ENCODE data around the gene NOS1. TPM values are rescaled to one million over a fixed set of nuclear protein-coding genes. Genes with fewer than 3 reads are reported as not detected.

The NOS1 gene
- total RNA-seq, 1 donor from 2014 or later = 17.6 TPM

DNA sequence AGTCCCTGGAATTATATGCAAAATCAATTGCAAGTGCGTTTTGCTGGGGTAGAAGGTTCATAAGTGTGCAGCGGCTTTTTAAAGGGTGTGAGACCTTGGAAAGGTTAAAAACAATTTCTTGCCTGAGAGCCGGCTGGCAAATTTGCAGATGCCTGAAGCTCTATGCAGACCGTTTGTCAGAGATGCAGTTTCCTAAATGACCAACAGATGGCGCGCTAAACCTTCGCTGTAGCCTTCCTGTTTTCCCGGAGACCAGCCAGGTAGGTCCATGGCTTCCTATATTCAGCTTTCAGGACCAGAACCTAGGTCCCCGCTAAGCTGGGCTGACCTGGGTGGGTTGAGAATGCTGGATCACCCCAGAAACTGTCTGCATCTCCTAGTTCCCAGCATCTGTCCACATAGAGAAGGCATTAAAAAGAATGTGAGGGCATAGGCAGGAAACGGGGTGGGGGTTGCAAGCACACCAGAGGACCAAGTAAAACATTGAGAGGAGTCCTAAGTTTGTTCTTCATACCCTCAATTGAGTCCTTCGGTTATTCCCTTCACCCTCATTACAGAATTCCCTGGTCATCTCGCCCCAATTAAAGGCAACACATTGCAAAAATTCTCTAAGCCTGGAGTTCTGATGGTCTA, 5.7 kb upstream of the NOS1 start:
- intact Hi-C loops (cut with DNase I) = no loop called here
- DNase-seq (ENCODE audit: low spot score) = peak; percentile 79
- peak; percentile 68 for ATAC-seq

DNA sequence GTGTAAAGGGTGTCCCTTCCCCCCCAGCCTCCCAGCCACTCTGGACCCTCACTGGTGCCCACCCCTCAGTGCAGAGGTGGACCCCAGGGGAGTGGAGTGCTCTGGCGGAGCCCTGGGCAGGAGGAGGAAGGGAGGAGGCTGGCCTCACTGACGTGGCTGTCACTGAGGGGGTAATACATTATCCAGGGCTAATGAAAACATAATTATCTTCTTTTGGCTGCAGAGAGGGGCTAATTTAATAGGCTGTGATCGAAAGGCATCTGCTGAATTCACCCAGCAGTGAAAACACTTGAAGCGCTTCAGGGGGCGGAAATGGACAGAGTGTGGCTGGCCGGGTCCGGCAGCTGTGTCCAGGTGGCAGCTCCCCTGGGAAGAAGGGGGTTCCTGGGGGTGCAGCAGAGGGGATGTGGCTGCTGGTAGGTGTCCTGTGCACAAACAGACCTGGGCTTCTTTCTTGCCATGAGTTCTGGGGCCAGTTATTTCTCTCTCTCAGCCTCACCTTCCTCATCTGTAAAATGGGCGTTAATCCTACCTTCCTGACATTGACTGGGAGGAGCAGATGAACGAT, 3.7 kb upstream of the NOS1 start:
- ATAC-seq (no peak), DNase-seq (ENCODE audit: low spot score) (no peak)
- intact Hi-C loops (cut with DNase I) = no loop called here

DNA sequence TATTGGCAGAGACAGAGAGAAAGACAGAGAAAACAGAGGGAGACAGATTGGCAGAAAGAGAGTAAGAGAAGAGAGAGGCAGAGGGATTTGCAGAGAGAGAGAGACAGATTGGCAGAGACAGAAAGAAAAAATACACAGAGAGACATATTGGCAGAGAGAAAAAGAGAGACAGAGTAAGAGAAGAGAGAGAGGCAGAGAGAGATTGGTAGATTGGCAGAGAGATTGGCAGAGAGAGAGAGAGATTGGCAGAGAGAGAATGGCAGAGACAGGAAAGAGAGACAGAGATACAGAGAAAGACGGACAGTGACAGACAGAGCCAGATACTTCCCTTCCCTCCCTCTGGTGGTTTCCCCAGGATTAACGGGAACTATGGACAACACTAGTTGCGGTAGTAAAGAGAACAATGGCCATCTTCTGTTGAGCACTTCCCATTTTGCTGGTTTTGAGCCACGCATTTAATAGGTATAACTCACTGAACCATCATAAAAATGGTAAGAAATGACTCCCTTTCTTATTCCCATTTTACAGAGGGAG, 2.6 kb upstream of the NOS1 start:
- intact Hi-C loops (cut with DNase I) = no loop called here
- DNase-seq (ENCODE audit: low spot score) (no peak), ATAC-seq (no peak)

DNA sequence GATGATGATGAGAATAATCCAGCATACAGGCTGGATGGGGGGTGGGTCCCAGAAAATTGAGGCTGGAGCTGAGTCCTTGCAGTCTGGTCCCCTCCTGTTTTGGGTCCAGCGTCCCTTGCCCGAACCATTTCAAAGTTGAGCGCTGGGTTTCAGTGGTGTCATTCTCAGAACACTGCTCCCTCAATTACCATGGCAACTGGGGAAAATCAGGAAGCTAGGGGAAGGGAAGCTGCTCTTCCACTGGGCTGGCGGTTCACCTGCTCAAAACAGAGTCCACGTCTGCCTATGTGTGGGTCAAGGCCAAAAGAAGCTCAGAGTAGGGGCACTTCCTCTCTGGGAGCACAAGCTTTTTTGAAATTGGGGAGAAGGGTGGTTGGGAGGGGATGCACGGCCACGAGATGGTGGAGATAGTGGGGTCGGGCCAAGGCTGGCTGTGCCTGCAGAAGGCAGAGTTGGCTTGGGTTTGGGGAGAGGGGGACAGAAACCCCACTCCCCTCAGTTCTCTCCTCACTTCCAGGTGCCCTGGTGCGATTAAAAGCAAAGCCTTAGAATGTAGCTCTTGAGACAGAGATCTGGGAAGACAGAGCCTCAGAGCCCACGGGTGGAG, 1.7 kb upstream of the NOS1 start:
- intact Hi-C loops (cut with DNase I) = no loop called here
- ATAC-seq (no peak), DNase-seq (ENCODE audit: low spot score) (peak; percentile 8)

DNA sequence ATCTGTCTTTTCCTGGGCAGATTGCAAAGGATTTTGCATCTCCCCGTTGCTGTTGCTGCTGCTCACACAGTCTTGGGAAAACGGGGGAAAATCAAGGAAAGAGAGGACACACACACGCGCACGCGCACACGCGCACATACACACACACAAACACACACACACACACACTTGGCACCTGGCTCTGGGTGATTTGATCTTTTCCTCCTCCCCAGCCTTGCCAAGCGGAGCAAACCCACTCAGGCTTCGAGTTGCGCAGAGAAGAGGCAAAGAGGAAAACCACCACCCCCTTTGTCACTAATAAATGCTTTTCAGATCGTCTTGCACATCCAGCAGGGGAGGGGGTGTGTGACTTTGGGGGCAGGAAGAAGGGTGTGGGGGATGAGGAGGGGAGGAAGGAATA, 965 bp upstream of the NOS1 start:
- intact Hi-C loops (cut with DNase I) = no loop called here
- DNase-seq (ENCODE audit: low spot score) (no peak), ATAC-seq (no peak)

DNA sequence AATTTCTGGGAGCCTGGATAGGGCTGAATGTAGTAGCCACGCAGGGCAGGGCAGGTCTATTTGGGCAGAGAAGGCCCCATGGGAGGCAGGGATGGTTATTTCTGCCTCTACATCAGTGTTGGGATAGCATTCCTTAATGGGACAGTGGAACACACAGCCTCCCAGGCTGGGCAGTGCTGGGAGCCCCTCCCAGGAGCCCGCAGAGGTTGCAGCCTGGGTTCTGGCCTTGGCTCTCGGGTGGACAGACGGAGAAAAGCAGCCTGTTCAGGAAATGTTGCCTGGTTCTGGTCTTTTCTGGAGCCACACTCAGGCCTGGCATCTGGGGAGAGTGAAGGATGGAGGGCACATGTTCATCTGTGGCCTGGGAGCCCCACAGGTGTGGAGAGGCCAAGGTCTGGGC, 479 bp upstream of the NOS1 start:
- DNase-seq (ENCODE audit: low spot score) (peak; percentile 21), ATAC-seq (peak; percentile 36)
- intact Hi-C loops (cut with DNase I) = no loop called here

DNA sequence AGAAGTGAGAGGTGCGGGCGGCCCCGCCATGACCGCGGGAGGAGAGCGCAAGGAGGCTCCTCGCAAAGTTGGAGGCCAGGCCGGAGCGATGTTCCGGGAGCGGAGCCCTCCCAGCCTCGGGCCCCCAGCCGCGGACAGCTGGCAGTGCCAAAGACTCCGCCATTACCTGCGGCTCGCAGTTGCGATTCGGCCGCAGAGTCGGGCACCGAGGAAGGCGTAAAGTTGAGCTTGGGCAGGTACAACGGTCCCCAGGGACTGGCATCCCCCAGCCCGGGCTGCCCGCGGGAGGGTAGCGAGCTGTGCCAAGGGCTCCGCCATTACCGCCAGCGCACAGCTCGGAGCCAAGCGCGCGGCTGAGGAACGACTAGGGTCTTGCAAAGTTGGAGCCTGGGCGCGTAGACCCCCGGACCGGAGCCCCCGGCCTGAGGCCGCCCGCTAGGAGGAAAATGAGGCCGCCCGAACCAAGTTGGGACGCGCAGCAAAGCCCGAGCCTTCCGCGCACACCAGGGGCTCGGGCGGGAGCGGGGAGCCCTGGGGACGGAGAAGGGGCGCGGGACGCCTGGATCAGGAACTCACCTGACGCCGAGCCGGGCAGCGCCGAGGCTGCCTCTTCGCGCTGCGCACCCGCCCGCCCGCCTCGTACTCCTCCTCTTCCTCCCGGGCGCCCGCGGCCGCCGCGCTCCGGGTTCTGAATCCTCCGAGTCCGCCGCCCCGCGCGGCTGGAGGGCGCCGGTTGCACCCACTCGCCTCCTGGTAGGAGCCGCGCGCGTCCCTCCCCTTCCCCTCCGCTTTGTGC, 677 bp downstream of the NOS1 start:
- DNase-seq (ENCODE audit: low spot score) (peak; percentile 48), ATAC-seq (peak; percentile 21)
- intact Hi-C loops (cut with DNase I) = no loop called here

DNA sequence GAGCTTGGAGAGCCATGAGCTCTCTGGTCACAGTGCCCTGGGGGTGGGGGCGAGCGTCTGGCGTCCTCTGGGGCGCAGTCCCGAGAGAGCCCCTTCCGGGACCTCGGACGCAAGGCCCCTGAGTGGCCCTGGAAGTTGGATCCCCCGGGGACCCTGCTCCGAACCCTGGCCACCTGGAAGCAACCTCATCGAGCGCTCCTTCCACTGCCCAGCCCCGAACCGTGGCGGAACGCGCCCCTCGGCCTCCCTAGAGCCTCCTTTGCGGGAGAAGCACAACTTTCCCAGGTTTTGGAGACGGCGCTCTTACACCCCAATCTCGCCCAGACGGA, 1.2 kb downstream of the NOS1 start:
- intact Hi-C loops (cut with DNase I) = no loop called here
- DNase-seq (ENCODE audit: low spot score) (no peak), ATAC-seq (no peak)

DNA sequence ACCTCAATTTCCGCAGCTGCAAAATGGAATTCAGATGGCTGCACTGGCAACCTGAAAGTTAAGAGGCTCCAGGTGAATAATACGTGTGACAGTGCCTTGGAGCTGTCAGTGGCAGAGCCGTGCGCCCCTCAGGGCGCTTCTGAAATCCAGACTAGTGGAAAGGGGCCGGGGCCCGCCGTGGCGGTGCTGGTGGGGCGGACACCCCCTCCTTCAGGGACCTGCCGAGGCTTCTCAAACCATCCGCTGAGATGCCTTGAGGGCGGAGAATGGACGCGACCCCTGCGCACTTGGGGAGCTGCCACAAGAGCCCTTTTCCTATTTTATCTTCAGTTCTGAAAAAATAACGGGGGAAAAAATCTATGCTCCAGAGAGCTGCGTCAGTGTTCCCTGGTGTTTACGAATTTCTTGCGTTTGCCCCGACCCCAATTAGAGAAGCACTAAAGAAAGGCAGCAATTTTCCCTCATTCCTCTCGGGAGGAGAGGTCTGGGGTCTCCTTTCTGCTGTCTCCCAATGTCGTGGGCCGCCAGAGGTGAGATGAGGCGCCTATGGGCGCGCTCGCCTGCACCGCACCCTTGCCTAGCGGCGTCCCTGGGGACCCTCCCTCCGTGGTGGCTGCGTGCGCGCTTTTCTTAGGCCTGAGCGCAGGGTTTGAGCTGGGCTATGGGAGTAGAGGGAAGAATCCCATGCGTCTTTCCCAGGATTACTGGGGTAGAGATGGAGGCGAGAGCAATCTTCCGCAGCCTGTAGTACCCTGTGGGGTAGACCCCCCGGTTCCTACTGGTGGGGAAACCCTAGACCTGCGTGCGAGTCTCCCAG, 2.2 kb downstream of the NOS1 start:
- intact Hi-C loops (cut with DNase I) = no loop called here
- ATAC-seq (no peak), DNase-seq (ENCODE audit: low spot score) (no peak)

DNA sequence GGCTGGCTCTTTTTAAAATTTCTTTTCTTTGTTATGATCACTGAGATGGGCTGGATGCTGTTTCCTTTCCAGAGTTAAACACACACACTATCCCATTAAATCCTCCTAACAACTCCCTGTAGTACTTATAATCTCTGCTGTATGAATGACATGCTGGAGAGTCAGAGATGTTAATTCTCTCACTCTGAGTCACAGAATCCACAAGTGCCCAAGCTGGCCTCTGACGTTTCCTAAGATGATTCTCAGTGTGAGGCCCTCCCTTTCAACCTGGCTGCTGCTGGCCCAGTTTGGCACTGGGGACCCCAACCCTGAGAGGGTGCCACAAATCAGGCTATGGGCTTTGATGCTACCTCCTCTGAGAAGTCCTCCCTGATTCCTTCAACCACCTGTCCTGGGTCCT, 5.4 kb downstream of the NOS1 start:
- ATAC-seq (no peak), DNase-seq (ENCODE audit: low spot score) (no peak)
- intact Hi-C loops (cut with DNase I) = no loop called here

DNA sequence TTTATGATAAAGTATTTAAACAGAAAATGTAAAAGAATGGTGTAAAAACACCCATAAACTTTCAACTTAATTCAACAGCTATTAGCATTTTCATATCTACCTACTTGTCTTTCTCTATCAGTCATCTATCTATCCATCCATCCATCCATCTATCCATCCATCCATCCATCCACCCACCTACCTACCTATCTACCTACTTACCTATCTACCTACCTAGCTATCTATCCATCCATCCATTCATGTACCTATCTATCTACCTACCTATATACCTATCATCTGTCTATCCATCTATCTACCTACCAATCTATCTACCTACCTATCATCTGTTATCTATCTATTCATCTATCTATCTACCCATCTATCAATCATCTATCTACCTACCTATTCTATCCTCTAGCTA, 8.5 kb downstream of the NOS1 start:
- ATAC-seq = no peak
- intact Hi-C loops (cut with DNase I) = no loop called here
- DNase-seq (ENCODE audit: low spot score) = no peak

DNA sequence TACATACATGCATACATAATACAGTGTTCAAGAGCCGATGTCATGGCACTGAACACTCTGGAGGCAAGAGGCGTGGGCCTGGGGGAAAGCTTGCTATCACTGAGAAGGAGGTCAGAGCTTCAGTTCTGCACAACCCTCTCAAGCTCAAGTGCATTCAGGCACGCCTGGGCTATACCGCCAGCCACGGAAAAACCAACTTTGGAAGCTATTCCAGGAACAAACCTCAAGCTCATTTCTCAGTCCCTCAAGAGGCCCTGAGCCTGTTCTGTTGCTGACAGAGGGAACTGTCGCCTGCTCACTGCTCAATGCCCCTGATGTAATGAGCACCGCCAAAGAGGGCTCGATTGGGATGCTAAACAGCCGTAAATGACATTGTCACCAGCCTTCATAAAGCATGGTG, 9.2 kb downstream of the NOS1 start:
- DNase-seq (ENCODE audit: low spot score) (no peak), ATAC-seq (no peak)
- intact Hi-C loops (cut with DNase I) = no loop called here

DNA sequence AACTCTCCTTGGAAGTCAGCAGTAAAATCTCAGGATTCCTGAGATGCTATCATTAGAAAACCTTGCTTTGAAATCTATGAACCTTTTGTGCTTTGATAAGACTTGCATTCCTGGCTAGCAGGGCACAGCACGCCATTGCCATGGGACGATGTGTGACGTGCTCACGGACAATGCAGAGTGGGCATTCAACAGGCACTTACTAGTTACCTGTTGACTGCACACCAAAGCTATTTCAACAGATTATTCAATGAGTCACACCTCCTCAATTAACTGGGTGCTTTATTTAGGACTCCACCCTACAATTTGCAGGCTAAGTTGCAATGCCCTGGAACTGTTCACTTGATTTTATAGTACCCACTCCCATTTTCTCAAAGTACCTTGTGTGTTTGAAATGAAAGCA, 11.3 kb downstream of the NOS1 start:
- ATAC-seq (no peak), DNase-seq (ENCODE audit: low spot score) (no peak)
- intact Hi-C loops (cut with DNase I) = no loop called here

DNA sequence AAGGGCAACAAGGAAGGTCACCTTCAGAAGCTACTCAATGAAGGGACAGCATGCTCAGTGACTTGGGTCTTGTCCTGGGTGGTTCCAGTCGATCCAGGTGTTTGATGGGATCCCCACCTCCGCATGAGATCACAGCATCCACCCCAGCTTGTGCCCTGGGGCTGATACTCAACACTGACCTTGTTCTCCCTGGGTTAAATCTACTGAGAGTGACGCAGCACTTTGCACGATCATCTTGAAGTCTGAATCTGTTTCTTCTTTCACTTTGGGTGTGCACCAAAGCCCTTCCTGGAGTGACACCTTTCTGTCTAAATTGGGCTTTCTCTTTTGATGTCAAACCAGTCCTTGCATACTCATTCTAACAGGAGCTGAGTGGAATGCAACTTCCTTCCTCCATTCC, 13.8 kb downstream of the NOS1 start:
- no peak for ATAC-seq
- intact Hi-C loops (cut with DNase I) = no loop called here

DNA sequence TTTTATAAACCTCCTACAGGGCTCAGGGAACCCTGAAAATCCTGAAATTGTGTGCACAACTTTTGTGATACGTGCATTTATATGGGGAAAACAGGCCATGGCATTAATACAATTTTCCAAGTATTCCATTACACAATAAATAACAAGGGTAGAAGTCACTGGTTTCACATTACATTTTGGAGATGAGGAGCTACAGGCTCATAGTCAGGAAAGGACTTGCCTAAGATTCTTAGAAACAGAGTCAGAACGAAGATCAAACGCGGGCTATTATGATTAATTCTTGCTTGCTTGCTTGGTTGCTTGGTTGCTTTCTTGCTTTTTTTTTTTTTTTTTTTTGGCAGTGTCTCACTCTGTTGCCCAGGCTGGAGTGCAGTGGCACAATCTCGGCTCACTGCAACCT, 16.7 kb downstream of the NOS1 start:
- DNase-seq (ENCODE audit: low spot score) (no peak), ATAC-seq (no peak)
- intact Hi-C loops (cut with DNase I) = no loop called here

More for the DNA sequence above, 13.8 kb downstream of the NOS1 start:
- DNase-seq (ENCODE audit: low spot score) = peak; percentile 10

DNA sequence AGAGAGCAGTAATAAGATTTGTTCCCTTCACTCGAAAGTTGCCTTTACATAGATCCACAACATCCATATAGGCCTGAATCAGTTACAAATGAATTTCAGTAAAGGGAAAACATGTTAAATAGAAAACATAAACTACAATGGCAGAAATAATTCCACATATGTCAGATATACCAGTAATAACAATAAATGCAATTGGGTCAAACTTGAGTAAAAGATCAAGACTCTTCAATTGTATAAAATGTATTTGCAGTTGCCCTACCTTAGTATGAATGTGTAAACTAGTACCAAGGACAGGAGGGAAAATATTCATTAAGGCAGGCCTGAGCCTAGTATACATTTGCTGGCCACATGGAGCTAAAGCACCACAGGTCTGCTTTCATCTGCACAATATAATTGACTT, 17.6 kb downstream of the NOS1 start:
- DNase-seq (ENCODE audit: low spot score) (no peak), ATAC-seq (no peak)
- intact Hi-C loops (cut with DNase I) = no loop called here

DNA sequence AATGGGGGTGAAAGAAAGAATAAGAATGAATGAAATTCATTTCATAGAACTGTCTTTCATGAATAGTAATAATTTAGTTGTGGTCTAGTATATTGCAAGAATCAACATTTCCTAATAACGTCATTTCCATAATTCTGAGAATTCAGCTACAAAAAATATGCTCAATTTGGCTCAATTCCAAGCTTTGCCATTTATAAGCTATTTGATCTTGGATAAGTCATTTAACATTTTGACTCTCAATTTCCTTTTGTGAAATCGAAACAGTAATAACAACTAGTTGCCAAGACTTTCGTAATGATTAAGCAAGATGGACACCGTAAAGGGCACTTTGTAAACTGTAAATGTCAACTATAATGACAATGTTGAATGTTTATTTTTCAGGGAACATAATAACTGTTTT, 18.1 kb downstream of the NOS1 start:
- DNase-seq (ENCODE audit: low spot score) = no peak
- intact Hi-C loops (cut with DNase I) = no loop called here

DNA sequence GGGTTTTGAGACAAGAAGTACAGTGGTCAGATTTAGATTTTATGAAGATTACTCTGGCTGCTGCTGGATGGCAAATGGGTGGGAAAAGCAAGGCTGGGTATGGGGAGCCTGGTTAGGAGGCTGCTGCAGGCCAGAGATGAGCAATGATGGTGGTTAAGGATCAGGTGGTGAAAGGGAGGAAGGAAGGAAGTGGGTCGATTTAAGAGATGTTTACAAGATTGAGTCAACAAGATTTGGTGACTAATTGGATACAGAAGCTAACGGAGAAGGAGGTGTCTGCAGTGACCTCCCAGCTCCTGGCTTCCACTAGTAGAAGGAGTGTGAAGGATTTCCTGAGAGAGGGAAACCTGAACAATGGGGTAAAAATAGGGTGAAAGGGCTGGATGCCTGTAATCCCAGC, 18.7 kb downstream of the NOS1 start:
- intact Hi-C loops (cut with DNase I) = no loop called here
- DNase-seq (ENCODE audit: low spot score) (no peak), ATAC-seq (no peak)

More for the DNA sequence above, 18.1 kb downstream of the NOS1 start:
- ATAC-seq = no peak

DNA sequence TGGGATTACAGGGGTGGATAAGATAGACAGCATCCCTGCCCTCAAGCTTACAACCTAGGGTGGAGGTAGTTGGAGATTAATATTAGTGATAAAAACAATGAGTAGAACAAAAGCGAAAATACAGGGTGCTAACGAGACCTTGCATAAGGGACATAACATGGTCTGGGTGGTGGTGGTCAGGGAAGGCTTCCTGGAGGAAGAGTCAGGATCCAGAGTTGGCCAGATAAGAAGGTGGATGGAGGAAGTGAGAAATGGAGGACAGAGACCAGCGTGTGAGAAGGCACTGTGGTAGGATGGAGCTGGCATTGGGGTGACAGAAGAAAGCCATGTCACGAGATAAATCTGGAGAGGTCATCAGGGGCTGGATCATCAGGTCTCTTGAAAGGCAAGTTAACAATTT, 19.2 kb downstream of the NOS1 start:
- ATAC-seq = no peak
- intact Hi-C loops (cut with DNase I) = no loop called here
- DNase-seq (ENCODE audit: low spot score) = no peak
